ENCODE results near the gene LZIC.

DNA sequence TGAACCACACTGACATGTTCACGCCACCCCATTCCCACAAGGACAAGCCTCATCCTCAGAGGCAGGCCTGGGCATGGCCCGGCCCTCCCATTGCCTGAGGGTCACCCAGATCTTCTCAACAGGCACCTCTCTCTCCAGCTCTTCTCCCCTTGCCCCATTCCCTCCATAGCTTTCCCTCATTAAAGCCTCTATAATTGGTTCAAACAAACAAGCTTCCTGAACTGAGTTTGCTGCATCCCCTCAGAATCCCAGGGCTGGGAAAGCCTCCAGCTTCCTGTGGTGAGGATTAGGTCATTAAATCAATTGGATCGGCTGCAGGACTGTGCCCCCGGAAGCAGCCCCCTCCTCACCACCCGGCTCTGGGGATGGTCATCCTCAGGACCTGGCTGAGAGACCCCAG is 52.0 kb downstream of the LZIC start:
- TF ChIP-seq, protein P1, sequence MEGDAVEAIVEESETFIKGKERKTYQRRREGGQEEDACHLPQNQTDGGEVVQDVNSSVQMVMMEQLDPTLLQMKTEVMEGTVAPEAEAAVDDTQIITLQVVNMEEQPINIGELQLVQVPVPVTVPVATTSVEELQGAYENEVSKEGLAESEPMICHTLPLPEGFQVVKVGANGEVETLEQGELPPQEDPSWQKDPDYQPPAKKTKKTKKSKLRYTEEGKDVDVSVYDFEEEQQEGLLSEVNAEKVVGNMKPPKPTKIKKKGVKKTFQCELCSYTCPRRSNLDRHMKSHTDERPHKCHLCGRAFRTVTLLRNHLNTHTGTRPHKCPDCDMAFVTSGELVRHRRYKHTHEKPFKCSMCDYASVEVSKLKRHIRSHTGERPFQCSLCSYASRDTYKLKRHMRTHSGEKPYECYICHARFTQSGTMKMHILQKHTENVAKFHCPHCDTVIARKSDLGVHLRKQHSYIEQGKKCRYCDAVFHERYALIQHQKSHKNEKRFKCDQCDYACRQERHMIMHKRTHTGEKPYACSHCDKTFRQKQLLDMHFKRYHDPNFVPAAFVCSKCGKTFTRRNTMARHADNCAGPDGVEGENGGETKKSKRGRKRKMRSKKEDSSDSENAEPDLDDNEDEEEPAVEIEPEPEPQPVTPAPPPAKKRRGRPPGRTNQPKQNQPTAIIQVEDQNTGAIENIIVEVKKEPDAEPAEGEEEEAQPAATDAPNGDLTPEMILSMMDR (IDR thresholded peaks at IDR 0.05): no peak
- TF ChIP-seq EP300 (IDR thresholded peaks at IDR 0.05): no peak

Data from sigmoid colon (tissue), 4 donors.